ENCODE results near the gene ESR1. TPM values are rescaled to one million over a fixed set of nuclear protein-coding genes. Genes with fewer than 3 reads are reported as not detected.

Gene ESR1
- total and polyA plus RNA-seq, 2 donors (not counting 1 experiment from before 2014, with no cell fraction given) = 0.06 to 0.50 TPM

- no peak overlapping the region for H3K4me3 ChIP-seq (replicated peaks in 1 of 4; ENCODE audit: control extremely low read depth in 1 of 4, insufficient read depth in 1 of 4, low read depth in 3 of 4, low read length in 4 of 4)
- H3K9ac ChIP-seq (ENCODE audit: insufficient read depth, low read length) = no peak overlapping the region
- no peaks in the 10 kb centered on the region for H4K20me1 ChIP-seq (ENCODE audit: control insufficient read depth, extremely low read depth, insufficient read depth, low read length)
- TF ChIP-seq EZH2 (IDR thresholded peaks at IDR 0.05; ENCODE audit: low read length, missing control alignments) (no peak), CTCF (conservative IDR thresholded peaks at IDR 0.05 in 1 of 2, IDR thresholded peaks at IDR 0.05 in 1 of 2; ENCODE audit: low read depth in 1 of 2, low read length in 2 of 2) (no peak)
- no peaks in the 10 kb centered on the region for H3K36me3 ChIP-seq (ENCODE audit: control insufficient read depth, insufficient read depth, low read length)
- H3K9me3 ChIP-seq (ENCODE audit: control insufficient read depth, insufficient read depth, low read depth, low read length) = no peaks in the 10 kb centered on the region
- H3K27ac ChIP-seq (ENCODE audit: insufficient read depth, low read length) = no peak overlapping the region
- no peak overlapping the region for H2AFZ ChIP-seq (ENCODE audit: low read length)
- no peaks in the 10 kb centered on the region for H3K4me1 ChIP-seq (ENCODE audit: control insufficient read depth, extremely low read depth, insufficient read depth, low read length)
- no peak overlapping the region for H3K4me2 ChIP-seq (ENCODE audit: extremely low read depth, insufficient read depth, low read length)
- H3K27me3 ChIP-seq (ENCODE audit: control insufficient read depth, insufficient read depth, low read length) = no peaks in the 10 kb centered on the region
- DNase-seq (ENCODE audit: low read depth in 2 of 2) = no peak
- no peaks in the 10 kb centered on the region for H3K79me2 ChIP-seq (ENCODE audit: control insufficient read depth, insufficient read depth, low read length)
These were observed 151.6 kb downstream of the ESR1 start for GRCh38 chr6:151959086-151959485.

GRCh38 chr6:151961809-151962208, 154.3 kb downstream of the ESR1 start:
- TF ChIP-seq CTCF (conservative IDR thresholded peaks at IDR 0.05 in 1 of 2, IDR thresholded peaks at IDR 0.05 in 1 of 2; ENCODE audit: low read depth in 1 of 2, low read length in 2 of 2) = no peak
- no peak for TF ChIP-seq EZH2 (IDR thresholded peaks at IDR 0.05; ENCODE audit: low read length, missing control alignments)
- H2AFZ ChIP-seq (ENCODE audit: low read length) = no peak overlapping the region

GRCh38 chr6:151962246-151962846, 154.9 kb downstream of the ESR1 start:
- no peak overlapping the region for H3K27ac ChIP-seq (ENCODE audit: insufficient read depth, low read length)
- no peak overlapping the region for H2AFZ ChIP-seq (ENCODE audit: low read length)
- no peaks in the 10 kb centered on the region for H3K36me3 ChIP-seq (ENCODE audit: control insufficient read depth, insufficient read depth, low read length)
- no peaks in the 10 kb centered on the region for H3K4me1 ChIP-seq (ENCODE audit: control insufficient read depth, extremely low read depth, insufficient read depth, low read length)
- no peaks in the 10 kb centered on the region for H3K27me3 ChIP-seq (ENCODE audit: control insufficient read depth, insufficient read depth, low read length)
- H3K4me2 ChIP-seq (ENCODE audit: extremely low read depth, insufficient read depth, low read length) = no peak overlapping the region
- peak in 1 of 2 donors; percentile 52 for DNase-seq (ENCODE audit: low read depth in 2 of 2)
- no peak overlapping the region for H3K4me3 ChIP-seq (replicated peaks in 1 of 4; ENCODE audit: control extremely low read depth in 1 of 4, insufficient read depth in 1 of 4, low read depth in 3 of 4, low read length in 4 of 4)
- H3K9me3 ChIP-seq (ENCODE audit: control insufficient read depth, insufficient read depth, low read depth, low read length) = no peaks in the 10 kb centered on the region
- no peaks in the 10 kb centered on the region for H3K79me2 ChIP-seq (ENCODE audit: control insufficient read depth, insufficient read depth, low read length)
- TF ChIP-seq EZH2 (IDR thresholded peaks at IDR 0.05; ENCODE audit: low read length, missing control alignments) (no peak), CTCF (conservative IDR thresholded peaks at IDR 0.05 in 1 of 2, IDR thresholded peaks at IDR 0.05 in 1 of 2; ENCODE audit: low read depth in 1 of 2, low read length in 2 of 2) (no peak)
- no peak overlapping the region for H3K9ac ChIP-seq (ENCODE audit: insufficient read depth, low read length)
- no peaks in the 10 kb centered on the region for H4K20me1 ChIP-seq (ENCODE audit: control insufficient read depth, extremely low read depth, insufficient read depth, low read length)

More at GRCh38 chr6:151961809-151962208, 154.3 kb downstream of the ESR1 start:
- Histone ChIP-seq H3K4me3 (replicated peaks in 1 of 4; ENCODE audit: control extremely low read depth in 1 of 4, insufficient read depth in 1 of 4, low read depth in 3 of 4, low read length in 4 of 4) (no peak overlapping the region), H3K27me3 (ENCODE audit: control insufficient read depth, insufficient read depth, low read length) (no peaks in the 10 kb centered on the region), H3K36me3 (ENCODE audit: control insufficient read depth, insufficient read depth, low read length) (no peaks in the 10 kb centered on the region), H3K4me1 (ENCODE audit: control insufficient read depth, extremely low read depth, insufficient read depth, low read length) (no peaks in the 10 kb centered on the region), H3K27ac (ENCODE audit: insufficient read depth, low read length) (no peak overlapping the region), H3K79me2 (ENCODE audit: control insufficient read depth, insufficient read depth, low read length) (no peaks in the 10 kb centered on the region), H3K9ac (ENCODE audit: insufficient read depth, low read length) (no peak overlapping the region), H4K20me1 (ENCODE audit: control insufficient read depth, extremely low read depth, insufficient read depth, low read length) (no peaks in the 10 kb centered on the region), H3K4me2 (ENCODE audit: extremely low read depth, insufficient read depth, low read length) (no peak overlapping the region), H3K9me3 (ENCODE audit: control insufficient read depth, insufficient read depth, low read depth, low read length) (no peaks in the 10 kb centered on the region)
- no peak for DNase-seq (ENCODE audit: low read depth in 2 of 2)

Measured in fibroblast of lung (primary cell).